SH-SY5Y (cell line): Measurements from ENCODE around the gene ACAA2.

Experiments
- GATA2 ChIP-seq: IDR thresholded peaks from 2 replicates; pipeline ENCODE4 v1.6.1; 2011; ENCODE audit warnings: mild to moderate bottlenecking, low read depth, low read length
- GATA3 ChIP-seq: IDR thresholded peaks from 2 replicates; pipeline ENCODE4 v1.6.1; 2011; ENCODE audit warnings: low read depth, mild to moderate bottlenecking, low read length, moderate library complexity

- no peak for TF ChIP-seq GATA2
- TF ChIP-seq GATA3, result no peak
Observed at GRCh38 chr18:49738721-49739120, 74.6 kb downstream of the ACAA2 start.
